Measurements from ENCODE around the gene HCRTR1.

GRCh38 chr1:31595836-31596736, 21.4 kb upstream of the HCRTR1 start:
- TF ChIP-seq CTCF (IDR thresholded peaks at IDR 0.05): no peak
- TF ChIP-seq POLR2AphosphoS5 (IDR thresholded peaks at IDR 0.05): no peak
- TF ChIP-seq POLR2A (IDR thresholded peaks at IDR 0.05): no peak
